Hematopoietic multipotent progenitor cell (in vitro differentiated cells): Measurements from ENCODE around the gene NBPF11. TPM values are rescaled to one million over a fixed set of nuclear protein-coding genes. Genes with fewer than 3 reads are reported as not detected.

Experiments
- small RNA-seq: library from RNA; depleted of rRNA; stranded (forward); fragments of <200 nt; gene quantifications from one replicate; pipeline ENCODE3, GENCODE V24; 2012
- total RNA-seq: library from RNA; depleted of rRNA; stranded (reverse); fragments of >200 nt; gene quantifications from one replicate; pipeline ENCODE4 v1.2.3, GENCODE V29; 2012

Gene NBPF11
- total RNA-seq, 1 donor = 6.5 TPM

Small RNAs within 50 kb of the gene (small RNA-seq; reads per million reads assigned to genes)
- gene RNA5SP57 = not detected

Other genes starting within 250 kb of the NBPF11 start
- gene GJA8, start 249.5 kb downstream of the NBPF11 start, total RNA-seq = not detected
- gene GPR89B, start 223.9 kb downstream of the NBPF11 start, total RNA-seq = 13.7 TPM